CD4-positive, alpha-beta T cell treated with Interferon alpha-2 for 1 hour (primary cell): ENCODE results near the gene CPN1.
"Not testable (repeated sequence)": the region's sequence is repeated elsewhere in the genome, so short reads cannot be mapped to it uniquely, and the experiment has no call there.

Source experiments
- DNase-seq, 2 donors: peaks; one replicate each; pipeline ENCODE4 v3.0.0-alpha.2; 2020 to 2022

Gene CPN1

GRCh38 chr10:100081075-100082001 is at the start of gene CPN1:
Gene CPN1 (minus strand): TSS chr10:100081869. CDS start chr10:100081625, 244 bp downstream.
- no peak for DNase-seq

- DNase-seq = no peak
Measured at GRCh38 chr10:100130831-100131230, 49.2 kb upstream of the CPN1 start.

- no peak for DNase-seq
Measured at GRCh38 chr10:100129424-100129823, 47.8 kb upstream of the CPN1 start.

- no peak for DNase-seq
Measured at GRCh38 chr10:100128951-100129350, 47.3 kb upstream of the CPN1 start.

- DNase-seq = not testable (repeated sequence)
Measured at GRCh38 chr10:100125335-100125734, 43.7 kb upstream of the CPN1 start.

- DNase-seq = no peak
Measured at GRCh38 chr10:100124097-100124496, 42.4 kb upstream of the CPN1 start.

GRCh38 chr10:100122780-100123179 is 41.1 kb upstream of the CPN1 start:
- no peak for DNase-seq

GRCh38 chr10:100120550-100120949 is 38.9 kb upstream of the CPN1 start:
- no peak for DNase-seq

GRCh38 chr10:100119726-100120125 is 38.1 kb upstream of the CPN1 start:
- DNase-seq = no peak

GRCh38 chr10:100114976-100115770 is 33.5 kb upstream of the CPN1 start:
- DNase-seq = no peak

- no peak for DNase-seq
Measured at GRCh38 chr10:100114460-100114859, 32.8 kb upstream of the CPN1 start.

GRCh38 chr10:100109670-100110069 is 28.0 kb upstream of the CPN1 start:
- no peak for DNase-seq

- no peak for DNase-seq
Measured at GRCh38 chr10:100106865-100107264, 25.2 kb upstream of the CPN1 start.

- no peak for DNase-seq
Measured at GRCh38 chr10:100104300-100104699, 22.6 kb upstream of the CPN1 start.

GRCh38 chr10:100103581-100103980 is 21.9 kb upstream of the CPN1 start:
- no peak for DNase-seq

- no peak for DNase-seq
Measured at GRCh38 chr10:100101192-100102076, 19.8 kb upstream of the CPN1 start.

GRCh38 chr10:100100651-100101184 is 19.0 kb upstream of the CPN1 start:
- no peak for DNase-seq

GRCh38 chr10:100089241-100089640 is 7.6 kb upstream of the CPN1 start:
- no peak for DNase-seq

- not testable (repeated sequence) for DNase-seq
Measured at GRCh38 chr10:100086708-100087107, 5.0 kb upstream of the CPN1 start.

- DNase-seq = no peak
Measured at GRCh38 chr10:100085596-100085995, 3.9 kb upstream of the CPN1 start.

- no peak for DNase-seq
Measured at GRCh38 chr10:100083623-100084022, 2.0 kb upstream of the CPN1 start.

- not testable (repeated sequence) for DNase-seq
Measured at GRCh38 chr10:100082276-100082675, 607 bp upstream of the CPN1 start.
